ENCODE results near the gene TANGO6.

Gene TANGO6

DNA sequence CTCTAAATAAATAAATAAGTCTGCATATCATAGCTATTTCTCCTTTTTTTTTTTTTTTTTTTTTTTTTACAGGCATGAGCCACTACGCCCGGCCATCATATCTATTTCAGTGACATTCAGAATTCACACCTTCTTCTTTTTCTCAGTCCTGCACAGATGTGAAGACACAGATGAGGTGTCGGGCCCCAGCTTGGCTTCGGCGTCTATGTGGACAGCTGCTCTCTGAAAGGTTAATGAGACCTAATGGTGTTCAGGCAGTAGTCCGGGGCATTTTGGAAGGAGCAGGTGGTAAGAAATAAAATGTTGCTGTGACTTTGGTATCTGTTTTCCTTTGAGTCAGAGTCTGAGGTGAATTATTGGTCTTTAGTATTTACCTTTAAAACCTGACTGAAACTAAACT lies 23.6 kb downstream of the TANGO6 start:
- DNase-seq (ENCODE audit: low read depth in 3 of 3): no peak

- no peak for DNase-seq (ENCODE audit: low read depth in 3 of 3)
Measured at GRCh38 chr16:68869492-68870088, 26.3 kb downstream of the TANGO6 start.

DNA sequence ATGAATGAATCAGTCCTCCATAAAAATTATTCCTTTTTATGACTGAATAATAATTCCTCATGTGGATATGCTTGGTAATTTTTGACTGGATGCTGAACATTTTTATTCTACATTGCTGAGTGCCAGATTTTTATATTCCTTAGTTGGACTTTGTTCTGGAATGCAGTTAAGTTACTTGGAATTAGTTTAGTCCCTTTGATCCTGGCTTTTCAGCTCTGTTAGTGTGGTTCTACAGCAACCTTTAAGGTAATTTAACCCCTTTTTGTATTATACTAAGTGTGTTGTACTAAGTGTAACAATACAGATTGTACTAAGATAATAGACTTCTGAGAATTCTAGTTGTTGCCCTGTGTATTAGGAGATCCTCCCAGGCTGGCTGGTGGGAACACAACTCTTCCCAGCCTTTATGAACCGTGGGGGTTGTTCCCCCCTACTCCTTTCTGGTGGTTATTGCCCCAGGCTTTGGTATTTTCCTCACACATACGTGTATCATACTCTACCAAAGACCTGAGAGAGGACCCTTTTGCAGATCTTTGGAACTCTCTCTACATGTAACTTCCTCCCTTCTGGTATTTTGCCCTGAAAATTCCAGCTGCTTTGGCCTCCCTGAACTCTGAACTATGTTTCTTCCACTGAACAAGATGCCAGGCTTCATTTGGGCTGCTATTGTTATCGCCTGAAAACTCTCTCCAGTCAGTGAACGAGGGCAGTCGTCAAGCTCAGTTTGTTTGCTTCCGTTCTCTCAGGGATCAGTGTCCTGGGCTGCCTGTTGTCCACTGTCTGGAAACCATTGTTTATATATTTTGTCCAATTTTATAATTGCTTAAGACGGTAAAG lies 30.5 kb downstream of the TANGO6 start:
- no peak for DNase-seq (ENCODE audit: low read depth in 3 of 3)

DNA sequence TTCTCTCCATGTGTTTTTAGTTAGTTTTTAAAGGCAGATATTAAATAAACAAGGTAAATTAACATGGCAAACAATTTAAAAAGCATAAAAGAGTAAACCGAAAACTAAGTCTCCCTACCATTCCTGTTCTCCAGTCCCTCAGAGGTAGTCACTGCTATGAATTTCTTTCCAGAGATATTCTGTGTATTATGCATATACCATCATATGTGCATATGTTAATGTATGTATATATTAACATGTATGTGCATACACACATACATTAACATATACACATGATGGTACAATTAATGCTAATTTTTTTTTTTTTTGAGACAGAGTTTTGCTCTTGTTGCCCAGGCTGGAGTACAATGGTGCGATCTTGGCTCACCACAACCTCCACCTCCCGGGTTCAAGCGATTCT lies 32.5 kb downstream of the TANGO6 start:
- no peak for DNase-seq (ENCODE audit: low read depth in 3 of 3)

- no peak for DNase-seq (ENCODE audit: low read depth in 3 of 3)
Measured at GRCh38 chr16:68883685-68884084, 40.4 kb downstream of the TANGO6 start.

- DNase-seq (ENCODE audit: low read depth in 3 of 3): no peak
Measured at GRCh38 chr16:68884401-68884800, 41.1 kb downstream of the TANGO6 start.

GRCh38 chr16:68884861-68885720 lies 41.8 kb downstream of the TANGO6 start:
- DNase-seq (ENCODE audit: low read depth in 3 of 3): no peak

- DNase-seq (ENCODE audit: low read depth in 3 of 3): no peak
Measured at GRCh38 chr16:68887107-68887506, 43.8 kb downstream of the TANGO6 start.

GRCh38 chr16:68889508-68890150 lies 46.3 kb downstream of the TANGO6 start:
- no peak for DNase-seq (ENCODE audit: low read depth in 3 of 3)

DNA sequence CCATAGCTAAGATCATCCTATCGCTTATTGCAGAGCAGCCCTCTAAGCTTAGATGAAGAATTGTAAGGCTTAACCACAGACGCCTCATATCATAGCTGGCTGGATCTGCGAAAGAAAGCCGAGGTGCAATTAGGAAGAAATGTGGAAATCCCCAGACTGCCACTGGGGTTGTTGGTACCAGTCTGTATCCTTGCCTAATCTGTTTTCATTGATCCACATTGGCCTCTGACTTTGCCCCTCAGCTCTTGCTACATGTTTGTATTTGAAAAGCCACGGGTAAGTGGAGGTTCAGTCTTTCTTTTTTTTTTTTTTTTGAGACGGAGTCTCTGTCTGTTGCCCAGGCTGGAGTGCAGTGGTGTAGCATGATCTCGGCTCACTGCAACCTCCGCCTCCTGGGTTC lies 48.9 kb downstream of the TANGO6 start:
- DNase-seq (ENCODE audit: low read depth in 3 of 3): no peak

DNA sequence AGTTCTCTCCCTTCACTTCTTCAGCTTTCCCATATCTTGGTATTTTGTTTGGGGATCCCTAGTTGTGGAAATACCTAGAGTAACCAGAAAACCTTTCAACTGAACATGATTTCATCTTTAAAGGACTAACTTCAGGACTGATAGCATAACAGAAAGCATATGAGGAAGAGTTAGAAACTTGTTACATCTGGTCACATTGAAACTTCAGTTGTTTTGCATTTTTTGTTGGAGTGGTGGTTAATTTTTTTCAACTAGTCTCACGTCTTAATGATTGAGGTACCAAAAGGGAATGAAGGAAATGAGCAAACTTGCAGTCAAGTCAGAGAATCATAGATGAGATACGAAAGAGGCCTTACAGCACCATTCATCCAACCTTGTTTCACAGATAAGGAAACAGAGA lies 49.6 kb downstream of the TANGO6 start:
- no peak for DNase-seq (ENCODE audit: low read depth in 3 of 3)

DNA sequence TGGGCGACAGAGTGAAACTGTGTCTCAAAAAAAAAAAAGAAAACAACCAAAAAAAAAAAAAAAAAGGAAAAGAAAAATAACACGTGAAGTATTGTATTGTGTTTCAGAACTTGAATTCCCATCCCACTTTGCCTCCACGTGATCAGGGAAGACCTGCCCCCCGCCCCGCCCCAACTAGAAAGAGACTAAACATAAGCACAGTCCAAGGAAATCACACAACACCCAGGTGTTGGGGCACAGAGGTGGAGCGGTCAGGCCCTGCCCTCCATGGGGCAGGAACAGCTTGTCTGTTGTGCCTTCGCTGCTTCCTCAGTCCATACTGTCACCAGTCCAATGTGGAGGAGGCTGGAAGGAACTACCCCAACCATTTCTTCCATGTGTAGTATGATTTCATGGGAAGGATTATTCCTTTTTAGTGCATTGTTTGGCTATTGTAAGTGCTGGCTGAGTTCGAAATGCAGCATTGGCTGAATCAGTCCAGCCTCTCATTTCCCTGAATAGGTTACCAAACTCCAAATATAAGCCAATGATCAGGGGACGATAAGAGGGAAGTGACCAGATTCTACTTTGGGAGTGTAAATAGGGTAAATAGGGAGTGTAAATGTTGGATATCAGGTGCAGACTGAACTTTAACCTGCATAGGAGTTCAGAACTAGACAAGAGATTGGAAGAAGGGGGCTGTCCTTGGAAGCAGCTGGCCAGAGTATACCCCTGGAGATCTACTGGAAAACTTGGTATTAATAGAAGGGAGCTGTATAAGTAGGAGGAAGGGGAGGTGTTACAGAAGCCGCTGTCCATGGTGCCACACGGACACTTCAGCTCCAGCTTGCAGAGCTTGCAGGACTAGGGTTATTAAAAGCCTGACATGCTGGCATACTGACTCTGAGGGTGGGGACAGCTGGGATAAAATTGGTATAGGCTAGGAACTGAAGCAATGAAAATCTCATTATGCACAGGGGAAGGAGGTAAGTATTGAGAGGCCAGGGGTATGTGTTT lies 50.7 kb downstream of the TANGO6 start:
- DNase-seq (ENCODE audit: low read depth in 3 of 3): no peak

DNA sequence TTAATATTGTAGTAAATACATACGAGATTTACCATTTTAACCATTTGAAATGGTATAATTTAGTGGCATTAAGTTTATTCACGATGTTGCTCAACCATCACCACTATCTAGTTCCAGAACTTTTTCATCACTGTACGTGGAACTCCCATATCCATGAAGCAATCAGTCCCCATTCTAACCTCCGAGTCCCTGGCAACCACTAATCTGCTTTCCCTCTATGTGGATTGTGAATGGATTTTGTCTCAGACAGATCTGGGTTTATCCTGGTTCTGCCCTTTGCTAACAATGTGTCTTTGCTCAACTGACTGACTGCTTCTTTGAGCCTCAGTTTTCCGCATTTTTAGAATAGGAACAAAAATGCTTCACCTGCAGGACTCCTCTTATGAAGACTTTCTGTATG lies 51.4 kb downstream of the TANGO6 start:
- no peak for DNase-seq (ENCODE audit: low read depth in 3 of 3)

DNA sequence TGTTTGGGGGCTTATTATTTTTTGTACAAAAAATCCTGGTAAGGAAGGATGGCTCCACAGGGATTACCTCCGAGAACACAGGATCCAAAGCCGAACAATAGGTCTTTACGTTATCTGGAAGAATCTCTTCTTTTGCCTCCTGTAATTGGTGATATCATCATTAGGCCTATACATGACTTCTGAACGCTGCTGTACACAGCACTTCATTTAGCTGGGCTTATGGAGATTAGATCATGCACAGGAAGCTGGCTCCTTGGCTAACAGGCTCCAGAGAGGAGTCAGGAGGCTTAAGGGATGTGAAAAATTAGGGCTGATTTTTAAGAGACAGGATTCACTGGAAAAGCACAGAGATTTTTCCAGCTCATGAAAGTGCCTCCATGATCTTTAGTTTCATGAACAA lies 54.7 kb downstream of the TANGO6 start:
- no peak for DNase-seq (ENCODE audit: low read depth in 3 of 3)

- DNase-seq (ENCODE audit: low read depth in 3 of 3): no peak
Measured at GRCh38 chr16:68900009-68900408, 56.7 kb downstream of the TANGO6 start.

- no peak for DNase-seq (ENCODE audit: low read depth in 3 of 3)
Measured at GRCh38 chr16:68902003-68902968, 59.0 kb downstream of the TANGO6 start.

- DNase-seq (ENCODE audit: low read depth in 3 of 3): no peak
Measured at GRCh38 chr16:68902969-68903345, 59.6 kb downstream of the TANGO6 start.

DNA sequence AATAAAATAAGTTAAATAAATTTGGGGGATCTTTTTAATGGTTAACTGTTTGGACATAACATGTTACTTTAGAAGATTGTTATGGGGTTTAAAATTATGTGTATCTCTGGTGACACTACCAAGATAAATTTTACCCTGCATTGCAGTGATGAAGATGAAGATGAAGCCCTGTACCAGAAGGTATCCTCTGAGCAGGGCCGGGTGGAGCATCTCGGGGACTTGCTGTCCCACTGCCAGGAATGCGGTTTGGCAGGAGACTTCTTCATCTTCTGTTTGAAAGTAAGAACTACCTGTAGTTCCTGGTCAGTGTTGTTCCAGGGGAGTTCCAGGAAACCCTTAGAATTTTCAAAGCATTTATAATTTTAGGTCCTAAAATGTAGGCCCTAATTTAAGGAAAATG lies 64.0 kb downstream of the TANGO6 start:
- no peak for DNase-seq (ENCODE audit: low read depth in 3 of 3)

DNA sequence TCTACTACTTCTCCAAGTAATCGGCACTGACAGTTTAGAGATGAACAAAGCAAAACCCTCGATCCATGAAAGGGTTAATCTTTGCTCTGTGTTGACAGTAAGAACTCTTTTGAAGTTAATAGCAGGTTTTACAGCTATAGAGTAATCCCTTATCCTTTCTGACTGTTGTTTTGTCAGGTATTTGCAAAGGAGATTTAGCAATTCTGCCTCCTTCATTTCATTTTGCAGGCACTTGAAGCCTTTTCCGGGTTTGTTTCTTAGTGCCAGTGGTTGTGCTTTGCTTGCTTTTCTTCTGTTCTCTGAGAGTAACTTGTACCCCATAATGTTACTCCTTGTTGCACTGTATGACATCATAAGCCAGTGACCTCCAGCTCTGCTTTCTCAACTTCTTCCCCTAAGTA lies 64.5 kb downstream of the TANGO6 start:
- DNase-seq (ENCODE audit: low read depth in 3 of 3): no peak

All from stimulated activated CD4-positive, alpha-beta T cell treated with anti-CD3 and anti-CD28 coated beads, TNF-alpha, amount 100 ng/mL, for 48 hours (primary cell).